Omental fat pad (tissue), 4 donors: ENCODE measurements around the gene DGKK. TPM values are rescaled to one million over a fixed set of nuclear protein-coding genes. Genes with fewer than 3 reads are reported as not detected.
"Not testable (repeated sequence)": the region's sequence is repeated elsewhere in the genome, so short reads cannot be mapped to it uniquely, and the experiment has no call there.

ENCODE experiments used
- ATAC-seq: fragments of 150-250 bp; one replicate; pipeline ENCODE4 v1.9.1; 2016; ENCODE audit warnings: mild to moderate bottlenecking, moderate library complexity; ENCODE audit not compliant: low FRiP score
- DNase-seq: peaks from one replicate; pipeline ENCODE4 v3.0.0-alpha.2; 2019; ENCODE audit warnings: low spot score
- total RNA-seq, 4 donors: library from RNA; depleted of rRNA; stranded (reverse); fragments of >200 nt; gene quantifications; one replicate each; pipeline ENCODE4 v1.1.0, GENCODE V29; 2016
- TF ChIP-seq, protein P1 (sequence below), 3 donors: fragments of 450-650 bp; IDR thresholded peaks; one replicate each; pipeline ENCODE4 v1.5.1; 2016 to 2017; ENCODE audit warnings: antibody characterized with exemption in 3 of 3, mild to moderate bottlenecking in 3 of 3, moderate library complexity in 2 of 3

DGKK gene
- total RNA-seq, 4 donors from 2014 or later: 0.09 TPM; not detected in 3

GRCh38 chrX:50381729-50382415 is 88.8 kb downstream of the DGKK start:
- TF ChIP-seq, protein P1, sequence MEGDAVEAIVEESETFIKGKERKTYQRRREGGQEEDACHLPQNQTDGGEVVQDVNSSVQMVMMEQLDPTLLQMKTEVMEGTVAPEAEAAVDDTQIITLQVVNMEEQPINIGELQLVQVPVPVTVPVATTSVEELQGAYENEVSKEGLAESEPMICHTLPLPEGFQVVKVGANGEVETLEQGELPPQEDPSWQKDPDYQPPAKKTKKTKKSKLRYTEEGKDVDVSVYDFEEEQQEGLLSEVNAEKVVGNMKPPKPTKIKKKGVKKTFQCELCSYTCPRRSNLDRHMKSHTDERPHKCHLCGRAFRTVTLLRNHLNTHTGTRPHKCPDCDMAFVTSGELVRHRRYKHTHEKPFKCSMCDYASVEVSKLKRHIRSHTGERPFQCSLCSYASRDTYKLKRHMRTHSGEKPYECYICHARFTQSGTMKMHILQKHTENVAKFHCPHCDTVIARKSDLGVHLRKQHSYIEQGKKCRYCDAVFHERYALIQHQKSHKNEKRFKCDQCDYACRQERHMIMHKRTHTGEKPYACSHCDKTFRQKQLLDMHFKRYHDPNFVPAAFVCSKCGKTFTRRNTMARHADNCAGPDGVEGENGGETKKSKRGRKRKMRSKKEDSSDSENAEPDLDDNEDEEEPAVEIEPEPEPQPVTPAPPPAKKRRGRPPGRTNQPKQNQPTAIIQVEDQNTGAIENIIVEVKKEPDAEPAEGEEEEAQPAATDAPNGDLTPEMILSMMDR (IDR thresholded peaks at IDR 0.05): no peak
- ATAC-seq (no peak), DNase-seq (no peak)

GRCh38 chrX:50375481-50376267 is 95.0 kb downstream of the DGKK start:
- TF ChIP-seq, protein P1 (IDR thresholded peaks at IDR 0.05): no peak
- ATAC-seq (no peak), DNase-seq (no peak)

- no peak for ATAC-seq
- TF ChIP-seq, protein P1 (IDR thresholded peaks at IDR 0.05): no peak
- DNase-seq: no peak
These were observed 97.7 kb downstream of the DGKK start for GRCh38 chrX:50372966-50373365.

- no peak for ATAC-seq
- TF ChIP-seq, protein P1 (IDR thresholded peaks at IDR 0.05): no peak
- DNase-seq: no peak
These were observed 126.7 kb downstream of the DGKK start for GRCh38 chrX:50343917-50344316.

DNA sequence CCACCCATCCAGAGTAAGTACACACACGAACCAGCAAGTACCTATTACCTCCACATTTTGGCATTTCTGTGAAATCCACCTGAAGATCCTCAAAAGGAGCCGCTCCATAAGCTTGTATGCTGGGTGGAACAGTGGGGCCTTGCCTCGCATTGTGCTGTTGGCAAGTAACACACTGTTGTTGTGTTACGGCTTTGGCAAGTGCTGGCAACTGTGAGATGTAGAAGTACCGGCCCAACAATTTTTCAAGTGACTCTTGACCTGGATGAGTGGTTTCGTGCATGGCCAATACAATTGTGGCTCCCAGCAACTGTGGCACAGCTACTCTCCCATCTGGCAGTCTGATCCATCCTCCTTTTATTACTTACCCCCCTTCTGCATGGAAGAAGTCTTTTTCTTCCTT is 137.3 kb downstream of the DGKK start:
- DNase-seq: no peak
- TF ChIP-seq, protein P1 (IDR thresholded peaks at IDR 0.05): no peak
- ATAC-seq: no peak

DNA sequence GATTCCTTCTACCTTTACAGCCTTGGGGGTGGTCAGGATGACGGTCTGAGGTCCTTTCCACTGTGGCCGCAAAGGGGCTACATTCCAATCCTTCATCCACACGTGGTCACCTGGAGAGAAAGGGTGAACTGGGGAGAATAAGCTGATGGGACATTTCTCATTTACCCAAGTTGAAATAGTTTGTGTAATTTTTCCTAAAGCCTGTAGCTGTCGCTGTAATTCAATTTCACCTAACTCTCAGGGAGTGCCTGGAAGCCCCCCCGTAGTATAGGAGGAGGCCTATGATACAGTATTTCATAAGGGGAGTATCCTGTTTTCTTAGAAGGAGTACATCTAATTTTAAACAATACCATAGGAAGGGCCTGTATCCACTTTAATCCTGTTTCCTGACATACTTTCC is 138.0 kb downstream of the DGKK start:
- not testable (repeated sequence) for DNase-seq, ATAC-seq

DNA sequence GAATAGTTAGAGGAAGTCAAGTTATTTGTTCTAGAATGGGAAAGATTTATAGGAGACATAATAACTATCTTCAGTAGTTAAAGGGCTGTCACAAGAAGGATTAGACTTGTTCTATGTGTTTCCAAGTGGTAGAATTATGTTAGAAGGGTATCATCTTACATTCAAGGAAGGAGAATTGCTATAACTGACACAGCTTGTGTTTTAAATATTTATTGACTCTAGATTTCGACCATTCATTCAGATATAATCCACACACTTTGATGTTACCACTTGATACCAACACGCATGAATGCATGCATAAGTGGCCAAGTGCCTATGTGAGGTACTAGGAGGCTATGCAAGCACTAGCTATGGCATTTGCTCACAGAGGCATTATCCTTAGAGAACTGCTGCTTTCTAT is 143.4 kb downstream of the DGKK start:
- DNase-seq: no peak
- TF ChIP-seq, protein P1 (IDR thresholded peaks at IDR 0.05): no peak
- ATAC-seq: no peak
